AG20443 (cell line): ENCODE data around the gene ABCB1.

Source experiments
- DNase-seq: peaks from one replicate; pipeline ENCODE4 v3.0.0; 2012; ENCODE audit warnings: low spot score, mixed read lengths

ABCB1 gene

GRCh38 chr7:87512906-87513305 is 87.8 kb downstream of the ABCB1 start:
- DNase-seq, result no peak

GRCh38 chr7:87511510-87511909 is 89.2 kb downstream of the ABCB1 start:
- no peak for DNase-seq

GRCh38 chr7:87510411-87510875 is 90.2 kb downstream of the ABCB1 start:
- DNase-seq, result no peak

GRCh38 chr7:87507446-87507845 is 93.2 kb downstream of the ABCB1 start:
- DNase-seq, result no peak

- no peak for DNase-seq
These were observed 94.2 kb downstream of the ABCB1 start for GRCh38 chr7:87506246-87507180.

- DNase-seq, result no peak
These were observed 95.0 kb downstream of the ABCB1 start for GRCh38 chr7:87505557-87506245.

GRCh38 chr7:87505122-87505521 is 95.6 kb downstream of the ABCB1 start:
- DNase-seq, result no peak

GRCh38 chr7:87499494-87499893 is 101.2 kb downstream of the ABCB1 start:
- DNase-seq, result no peak

- DNase-seq, result no peak
These were observed 101.8 kb downstream of the ABCB1 start for GRCh38 chr7:87498893-87499292.

GRCh38 chr7:87497482-87497881 is 103.2 kb downstream of the ABCB1 start:
- DNase-seq, result no peak

GRCh38 chr7:87495366-87495765 is 105.3 kb downstream of the ABCB1 start:
- DNase-seq, result no peak

GRCh38 chr7:87494454-87494853 is 106.2 kb downstream of the ABCB1 start:
- DNase-seq, result no peak

GRCh38 chr7:87483131-87483530 is 117.6 kb downstream of the ABCB1 start:
- DNase-seq, result no peak

- no peak for DNase-seq
These were observed 118.6 kb downstream of the ABCB1 start for GRCh38 chr7:87482115-87482514.

- DNase-seq, result no peak
These were observed 120.3 kb downstream of the ABCB1 start for GRCh38 chr7:87480386-87480785.

GRCh38 chr7:87479951-87480350 is 120.7 kb downstream of the ABCB1 start:
- no peak for DNase-seq

GRCh38 chr7:87476179-87476557 is 124.5 kb downstream of the ABCB1 start:
- no peak for DNase-seq

- DNase-seq, result peak; percentile 42
These were observed 125.1 kb downstream of the ABCB1 start, which contains the start of gene ABCB4 for GRCh38 chr7:87475359-87476178. TSS of gene ABCB4 (minus strand) at chr7:87475680. CDS start at chr7:87475465, 215 bp downstream.

- DNase-seq, result peak; percentile 56
These were observed 125.9 kb downstream of the ABCB1 start for GRCh38 chr7:87474533-87475358.

- no peak for DNase-seq
These were observed 126.7 kb downstream of the ABCB1 start for GRCh38 chr7:87473986-87474385.

GRCh38 chr7:87473192-87473591 is 127.5 kb downstream of the ABCB1 start:
- no peak for DNase-seq
